HG03565 (cell line): Measurements from ENCODE around the gene SETD5.
A peak's percentile ranks its signal among the peaks of the same experiment; 100 is the strongest.

Experiments
- ATAC-seq: cut with Tn5 transposase; IDR thresholded peaks from one replicate; pipeline ENCODE4 v1.9.1; 2021; ENCODE audit warnings: mild to moderate bottlenecking, moderate library complexity; ENCODE audit not compliant: unreplicated experiment

Gene SETD5, protein sequence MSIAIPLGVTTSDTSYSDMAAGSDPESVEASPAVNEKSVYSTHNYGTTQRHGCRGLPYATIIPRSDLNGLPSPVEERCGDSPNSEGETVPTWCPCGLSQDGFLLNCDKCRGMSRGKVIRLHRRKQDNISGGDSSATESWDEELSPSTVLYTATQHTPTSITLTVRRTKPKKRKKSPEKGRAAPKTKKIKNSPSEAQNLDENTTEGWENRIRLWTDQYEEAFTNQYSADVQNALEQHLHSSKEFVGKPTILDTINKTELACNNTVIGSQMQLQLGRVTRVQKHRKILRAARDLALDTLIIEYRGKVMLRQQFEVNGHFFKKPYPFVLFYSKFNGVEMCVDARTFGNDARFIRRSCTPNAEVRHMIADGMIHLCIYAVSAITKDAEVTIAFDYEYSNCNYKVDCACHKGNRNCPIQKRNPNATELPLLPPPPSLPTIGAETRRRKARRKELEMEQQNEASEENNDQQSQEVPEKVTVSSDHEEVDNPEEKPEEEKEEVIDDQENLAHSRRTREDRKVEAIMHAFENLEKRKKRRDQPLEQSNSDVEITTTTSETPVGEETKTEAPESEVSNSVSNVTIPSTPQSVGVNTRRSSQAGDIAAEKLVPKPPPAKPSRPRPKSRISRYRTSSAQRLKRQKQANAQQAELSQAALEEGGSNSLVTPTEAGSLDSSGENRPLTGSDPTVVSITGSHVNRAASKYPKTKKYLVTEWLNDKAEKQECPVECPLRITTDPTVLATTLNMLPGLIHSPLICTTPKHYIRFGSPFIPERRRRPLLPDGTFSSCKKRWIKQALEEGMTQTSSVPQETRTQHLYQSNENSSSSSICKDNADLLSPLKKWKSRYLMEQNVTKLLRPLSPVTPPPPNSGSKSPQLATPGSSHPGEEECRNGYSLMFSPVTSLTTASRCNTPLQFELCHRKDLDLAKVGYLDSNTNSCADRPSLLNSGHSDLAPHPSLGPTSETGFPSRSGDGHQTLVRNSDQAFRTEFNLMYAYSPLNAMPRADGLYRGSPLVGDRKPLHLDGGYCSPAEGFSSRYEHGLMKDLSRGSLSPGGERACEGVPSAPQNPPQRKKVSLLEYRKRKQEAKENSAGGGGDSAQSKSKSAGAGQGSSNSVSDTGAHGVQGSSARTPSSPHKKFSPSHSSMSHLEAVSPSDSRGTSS (N-terminal part only)

DNA sequence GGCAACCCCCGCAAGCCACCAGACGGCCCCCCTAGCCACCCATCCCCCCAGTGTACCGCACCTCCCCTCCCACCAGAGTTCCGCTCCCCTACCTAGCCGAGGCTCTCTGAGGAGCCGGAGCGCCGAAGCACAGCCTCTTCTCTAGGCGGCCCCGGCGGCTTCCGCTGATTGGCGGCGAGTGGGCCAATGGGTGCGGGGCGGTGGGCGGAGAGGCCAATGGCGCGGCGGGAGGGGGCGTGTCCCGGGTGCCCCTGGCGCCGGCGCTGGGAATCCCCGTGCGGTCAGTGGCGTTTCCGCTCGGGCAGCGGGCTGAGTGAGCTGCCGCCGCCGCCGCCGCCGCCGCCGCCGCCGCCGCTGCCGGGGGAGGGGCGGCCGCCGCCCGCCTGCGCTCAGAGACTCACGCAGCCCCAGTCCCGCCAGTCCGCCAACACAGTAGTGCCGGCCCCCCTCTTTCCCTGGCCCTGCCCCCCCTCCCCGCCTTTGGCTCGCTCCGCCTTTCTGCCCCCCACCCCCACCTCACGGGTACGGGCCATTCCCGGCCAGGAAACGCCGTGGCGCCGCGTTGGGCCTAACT is at the start of gene SETD5:
Gene SETD5, plus strand, starts transcription at position 284 of the 574 bp plus-strand sequence. CDS start 31,324 bp downstream, outside the sequence.
- ATAC-seq = peak; percentile 32

DNA sequence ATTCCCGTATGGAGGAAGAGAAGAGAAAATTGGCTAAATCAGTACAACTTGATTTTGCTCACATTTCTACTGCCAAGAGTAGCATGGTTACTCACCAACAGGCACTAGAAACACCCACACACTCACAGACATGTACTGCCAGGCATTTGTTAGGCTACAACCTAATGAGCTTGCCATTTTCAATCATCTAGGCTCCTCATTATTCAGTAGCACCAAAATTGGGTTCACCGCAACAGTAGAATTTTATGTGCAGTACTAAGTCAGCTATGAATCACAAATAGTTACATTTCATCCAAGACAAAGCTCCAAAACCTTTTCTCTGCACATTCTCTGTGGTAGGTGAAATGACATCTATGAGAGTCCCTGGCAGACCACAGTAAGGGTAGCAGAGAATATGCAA is 49.5 kb upstream of the SETD5 start:
- ATAC-seq = no peak

DNA sequence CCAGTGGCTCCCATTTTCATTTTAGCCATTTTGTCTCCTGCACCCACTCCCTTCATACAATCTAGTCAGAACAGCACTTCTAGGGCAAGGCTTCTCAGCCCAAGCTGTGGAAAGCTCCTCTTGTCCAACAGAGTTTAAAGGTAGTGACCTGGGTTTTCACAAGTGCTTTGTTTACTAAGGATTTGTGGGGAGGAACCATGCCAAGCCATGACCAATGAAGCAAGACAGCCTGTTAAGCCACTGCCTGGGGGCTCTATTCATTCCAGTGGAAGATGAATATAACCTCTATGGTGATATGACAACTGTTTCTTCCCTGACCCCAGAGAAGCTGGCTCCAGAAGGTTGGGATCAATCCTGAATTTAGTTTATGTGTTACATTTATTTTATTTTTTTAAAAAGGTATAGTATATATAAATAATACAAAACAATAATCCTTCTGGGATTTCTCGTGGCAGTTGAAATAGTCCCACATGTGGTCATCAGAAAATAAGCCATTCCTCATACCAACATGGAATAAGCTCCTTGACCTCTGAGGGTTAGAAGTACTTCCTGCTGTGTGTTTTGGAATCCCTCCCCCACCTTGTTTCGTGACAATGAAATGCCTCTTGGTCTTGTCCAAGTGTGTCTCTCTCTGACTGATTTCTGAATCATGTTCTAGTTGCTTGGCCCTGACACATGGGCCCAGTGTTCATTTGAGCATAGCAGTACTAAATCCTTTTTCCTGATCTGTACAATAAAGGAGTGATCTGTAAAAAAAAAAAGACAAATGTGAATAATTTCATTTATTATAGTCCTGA is 47.9 kb upstream of the SETD5 start:
- no peak for ATAC-seq

DNA sequence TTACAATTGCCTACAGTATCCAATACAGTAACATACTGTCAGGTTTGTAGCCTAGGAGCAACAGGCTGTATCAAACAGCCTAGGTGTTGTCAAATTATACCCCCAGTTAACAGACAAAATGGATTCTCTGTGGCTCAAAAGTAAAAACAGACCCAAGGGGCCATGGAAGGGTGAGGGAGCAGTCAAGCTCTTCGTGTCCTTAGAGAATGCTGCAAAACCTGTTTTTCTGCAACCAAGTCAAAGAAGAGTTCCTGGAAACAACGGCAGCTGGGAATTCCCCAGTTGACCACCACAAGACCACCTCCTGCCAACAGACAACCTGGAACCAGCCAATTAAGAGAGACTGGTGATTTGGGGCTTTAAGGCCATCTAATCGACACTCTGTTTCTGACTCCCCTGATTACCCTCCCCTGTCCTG is 45.7 kb upstream of the SETD5 start:
- ATAC-seq = no peak

DNA sequence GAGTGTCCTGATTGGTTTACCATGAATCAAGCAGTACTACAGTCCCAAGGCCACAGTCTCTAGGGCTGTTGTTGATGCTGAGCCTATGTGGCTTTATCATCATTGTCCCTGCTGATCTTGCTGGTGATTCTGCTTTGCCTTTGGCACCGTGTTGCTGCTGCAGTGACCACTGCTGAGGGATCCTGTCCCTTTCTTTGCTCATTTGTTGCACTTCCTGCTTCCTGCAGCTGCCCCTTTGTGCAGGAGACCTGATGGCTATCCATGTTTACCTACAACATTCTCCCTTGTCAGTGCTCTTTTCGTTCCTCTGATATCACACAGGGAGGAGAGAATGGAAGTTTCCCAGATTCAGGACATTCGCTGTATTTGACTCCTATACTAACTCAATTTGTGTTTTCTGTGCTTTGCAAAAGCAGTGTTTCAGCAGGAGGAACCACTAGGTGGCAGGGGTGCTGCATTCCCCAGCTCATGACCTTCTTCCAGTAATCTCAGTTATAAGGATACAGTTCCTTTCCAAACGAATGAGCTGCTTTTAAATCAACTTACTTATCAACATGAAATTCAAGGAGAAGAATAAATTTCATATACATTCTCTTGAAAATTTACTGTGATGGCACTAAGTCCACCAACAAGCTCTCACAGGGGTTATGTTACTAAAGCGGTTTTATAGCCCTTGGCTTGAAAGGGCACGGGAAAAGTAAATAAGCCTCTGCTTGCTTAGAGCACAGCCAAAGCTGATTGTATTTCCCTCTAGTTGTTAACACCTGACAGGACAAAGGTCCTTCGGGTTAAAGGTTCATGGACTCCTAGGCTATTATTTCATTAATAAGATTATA is 44.3 kb upstream of the SETD5 start:
- peak; percentile 45 for ATAC-seq

DNA sequence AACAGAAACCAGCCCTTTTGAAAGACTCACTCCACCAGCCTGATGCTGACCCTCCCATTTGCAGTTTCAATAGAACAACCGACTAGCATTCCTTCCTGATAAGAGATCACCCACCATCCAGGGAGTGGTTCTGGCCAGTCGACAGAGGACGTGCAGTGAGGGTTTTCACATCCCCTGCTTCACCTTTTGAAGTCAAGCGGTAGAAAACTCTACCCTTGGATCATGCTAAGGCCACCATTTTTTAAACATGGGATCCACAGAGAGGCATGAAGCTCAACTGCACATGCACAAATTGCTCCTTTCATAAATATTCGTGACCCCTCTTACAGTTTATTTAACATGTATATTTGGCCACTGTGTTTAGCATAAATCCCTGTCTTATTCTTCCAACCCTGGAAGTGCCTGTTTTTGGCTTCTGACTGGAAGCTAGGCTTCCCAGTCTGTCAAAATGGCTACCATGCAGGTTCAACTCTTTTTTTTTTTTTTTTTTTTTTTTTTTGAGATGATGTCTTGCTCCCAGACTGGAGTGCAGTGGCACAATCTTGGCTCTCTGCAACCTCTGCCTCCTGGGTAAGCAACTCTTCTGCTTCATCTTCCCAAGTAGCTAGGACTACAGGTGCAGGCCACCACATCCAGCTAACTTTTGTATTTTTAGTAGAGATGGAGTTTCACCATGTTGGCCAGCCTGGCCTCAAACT is 35.6 kb upstream of the SETD5 start:
- no peak for ATAC-seq

DNA sequence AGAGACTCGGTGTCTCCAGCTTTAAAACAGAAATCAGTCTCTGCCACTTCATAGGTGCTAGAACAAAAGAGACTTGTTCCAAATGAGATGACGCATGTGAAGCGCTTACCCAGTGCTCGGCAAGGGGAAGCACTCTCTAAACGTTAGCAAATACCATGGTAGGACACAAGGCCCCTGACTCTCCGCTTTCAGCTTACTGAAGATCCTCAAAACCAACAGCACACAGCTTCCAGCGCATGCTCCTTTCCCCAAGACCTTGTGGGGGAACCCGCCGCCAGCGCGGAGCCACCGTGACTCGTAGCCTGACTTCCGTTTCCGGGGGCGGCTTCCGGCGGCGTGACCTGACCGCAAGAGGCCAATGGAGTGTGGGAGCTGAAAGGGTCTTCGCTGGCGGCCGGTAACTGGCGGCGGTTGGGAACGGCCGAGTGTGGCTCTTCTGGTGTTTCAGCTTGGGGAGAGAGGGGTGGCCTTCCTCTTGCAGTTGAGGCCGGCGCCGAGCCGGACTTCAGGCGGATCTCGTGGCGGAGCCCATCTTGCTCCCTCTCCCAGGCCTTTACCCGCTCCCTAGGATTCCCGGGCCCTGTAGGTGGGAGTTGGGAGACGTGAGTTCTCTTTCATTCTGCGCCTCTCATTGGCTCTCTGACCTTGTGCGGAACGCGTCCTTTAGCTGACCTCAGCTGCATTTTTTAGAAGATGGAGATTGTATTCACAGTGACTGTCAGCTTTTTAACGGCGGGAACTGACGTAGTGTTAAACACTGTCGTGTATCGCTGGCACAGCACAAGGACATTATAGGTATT is 34.5 kb upstream of the SETD5 start, which contains the start of gene THUMPD3:
Gene THUMPD3, plus strand, starts transcription at position 324 of the 800 bp plus-strand sequence. CDS start 2,015 bp downstream, outside the sequence.
- peak; percentile 92 for ATAC-seq

DNA sequence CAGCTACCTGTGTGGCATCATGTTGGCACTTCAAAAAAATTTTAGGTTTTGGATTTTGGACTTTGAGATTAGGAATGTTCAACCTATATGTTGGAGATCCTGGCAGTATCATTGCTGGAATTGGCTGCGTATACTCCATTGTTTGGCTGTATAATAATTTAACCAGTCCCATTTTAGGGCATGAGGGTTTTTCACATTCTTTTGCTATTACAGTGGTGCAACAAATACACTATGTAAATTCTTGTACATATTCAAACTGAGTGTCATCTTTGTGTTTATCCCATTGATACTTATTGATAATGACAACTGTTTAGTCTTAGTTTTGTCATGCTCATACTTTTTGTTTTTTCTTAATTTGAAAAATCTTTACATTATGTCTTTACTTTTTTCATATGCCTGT is 27.9 kb upstream of the SETD5 start:
- no peak for ATAC-seq

DNA sequence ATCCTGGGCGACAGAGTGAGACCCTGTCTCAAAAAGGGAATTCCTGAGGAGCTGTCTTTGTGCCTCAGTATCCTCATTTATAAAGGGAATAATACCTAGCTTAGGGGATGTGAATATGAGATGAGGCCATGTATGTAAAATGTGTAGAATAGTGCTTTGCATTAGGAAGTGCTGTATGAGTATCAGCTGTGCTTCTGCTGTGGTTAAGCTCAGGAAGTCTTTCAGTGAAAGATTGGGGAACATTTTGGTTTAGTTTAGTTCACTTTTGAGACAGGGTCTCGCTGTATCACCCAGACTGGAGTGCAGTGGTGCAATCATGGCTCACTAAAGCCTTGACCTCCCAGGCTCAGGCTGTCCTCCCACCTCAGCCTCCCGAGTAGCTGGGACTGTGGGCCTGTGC is 23.9 kb upstream of the SETD5 start:
- ATAC-seq = no peak

DNA sequence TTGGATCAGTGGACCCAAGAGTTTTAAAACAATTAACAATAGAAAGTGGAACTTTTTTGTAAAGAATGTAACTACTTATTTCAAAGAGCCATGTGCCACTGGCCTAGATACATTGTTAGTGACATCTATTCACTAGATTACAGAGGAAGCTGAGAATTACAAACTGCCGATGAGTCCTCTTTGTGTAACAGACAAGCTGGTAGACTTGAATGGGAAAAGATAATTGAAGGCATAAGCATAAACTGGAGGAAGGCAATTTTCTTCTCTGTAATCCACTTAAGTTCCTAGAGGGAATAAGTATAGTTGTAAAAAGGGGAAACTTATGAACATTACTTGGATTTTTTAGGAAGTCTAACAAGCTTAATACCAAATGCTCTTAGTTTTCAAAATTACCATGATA is 19.4 kb upstream of the SETD5 start:
- no peak for ATAC-seq

DNA sequence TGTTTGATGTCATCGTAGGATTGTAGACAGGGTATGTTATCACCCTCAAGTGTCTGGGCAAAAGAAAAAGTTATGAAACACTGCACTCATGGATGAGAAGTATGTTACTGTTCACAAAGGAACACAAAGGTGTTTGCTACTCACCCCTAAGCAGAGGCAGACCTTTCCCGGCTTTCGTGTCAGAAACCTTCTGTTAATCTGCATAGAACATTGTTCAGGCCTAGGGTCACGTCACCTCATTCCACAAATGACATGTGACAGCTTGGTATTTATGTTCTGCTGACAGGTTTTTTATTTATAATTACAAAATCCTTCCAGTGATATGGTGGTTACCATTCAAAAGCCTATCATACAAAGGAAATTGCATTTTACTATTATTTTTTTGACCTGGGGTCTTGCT is 18.1 kb upstream of the SETD5 start:
- ATAC-seq = no peak

DNA sequence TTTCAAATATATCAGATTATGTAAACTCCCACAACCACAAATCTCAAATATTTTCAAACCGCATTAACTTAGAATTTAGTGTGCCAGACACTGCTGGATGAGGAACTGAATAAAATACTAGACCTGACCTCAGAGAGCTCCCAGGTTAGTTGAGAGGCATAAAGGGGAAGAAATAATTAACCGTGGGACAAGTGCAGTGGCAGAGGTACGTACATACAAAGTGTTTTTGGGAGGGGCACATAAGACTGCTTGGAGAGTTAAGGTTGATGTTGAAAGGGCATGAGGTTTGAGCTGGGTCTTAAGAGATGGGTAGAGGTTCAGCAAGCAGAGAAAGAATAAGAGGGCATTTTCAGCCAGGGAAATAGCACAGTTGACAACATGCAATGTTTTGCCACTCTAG is 17.4 kb upstream of the SETD5 start:
- ATAC-seq = no peak

DNA sequence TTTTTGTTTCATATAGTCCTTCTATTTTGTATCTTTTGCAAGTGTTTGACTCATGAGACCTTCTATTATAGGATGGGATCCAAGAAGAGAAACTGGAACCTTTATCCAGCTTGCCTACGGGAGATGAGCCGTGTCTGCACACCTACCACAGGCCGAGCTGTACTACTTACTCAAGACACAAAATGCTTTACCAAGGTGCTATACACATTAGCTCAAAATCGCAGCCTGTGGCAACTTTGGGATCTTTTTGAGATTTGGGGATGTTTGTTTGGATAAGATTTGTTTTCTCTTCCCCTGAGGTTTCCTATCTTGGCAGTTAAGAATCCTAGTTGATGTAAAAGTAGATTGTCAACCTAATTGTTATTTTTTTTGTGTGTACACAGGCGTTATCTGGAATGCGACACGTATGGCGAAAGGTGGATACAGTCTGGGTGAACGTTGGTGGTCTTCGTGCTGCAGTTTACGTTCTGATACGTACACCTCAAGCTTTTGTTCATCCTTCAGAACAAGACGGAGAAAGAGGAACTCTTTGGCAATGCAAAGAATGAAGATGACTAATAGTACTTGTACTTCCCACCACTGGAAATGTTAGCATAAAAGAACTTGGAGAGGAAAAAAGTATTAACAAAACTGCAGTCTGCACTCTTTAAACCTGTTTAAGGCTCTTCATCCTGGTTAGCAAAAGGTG is 13.1 kb upstream of the SETD5 start:
- no peak for ATAC-seq

DNA sequence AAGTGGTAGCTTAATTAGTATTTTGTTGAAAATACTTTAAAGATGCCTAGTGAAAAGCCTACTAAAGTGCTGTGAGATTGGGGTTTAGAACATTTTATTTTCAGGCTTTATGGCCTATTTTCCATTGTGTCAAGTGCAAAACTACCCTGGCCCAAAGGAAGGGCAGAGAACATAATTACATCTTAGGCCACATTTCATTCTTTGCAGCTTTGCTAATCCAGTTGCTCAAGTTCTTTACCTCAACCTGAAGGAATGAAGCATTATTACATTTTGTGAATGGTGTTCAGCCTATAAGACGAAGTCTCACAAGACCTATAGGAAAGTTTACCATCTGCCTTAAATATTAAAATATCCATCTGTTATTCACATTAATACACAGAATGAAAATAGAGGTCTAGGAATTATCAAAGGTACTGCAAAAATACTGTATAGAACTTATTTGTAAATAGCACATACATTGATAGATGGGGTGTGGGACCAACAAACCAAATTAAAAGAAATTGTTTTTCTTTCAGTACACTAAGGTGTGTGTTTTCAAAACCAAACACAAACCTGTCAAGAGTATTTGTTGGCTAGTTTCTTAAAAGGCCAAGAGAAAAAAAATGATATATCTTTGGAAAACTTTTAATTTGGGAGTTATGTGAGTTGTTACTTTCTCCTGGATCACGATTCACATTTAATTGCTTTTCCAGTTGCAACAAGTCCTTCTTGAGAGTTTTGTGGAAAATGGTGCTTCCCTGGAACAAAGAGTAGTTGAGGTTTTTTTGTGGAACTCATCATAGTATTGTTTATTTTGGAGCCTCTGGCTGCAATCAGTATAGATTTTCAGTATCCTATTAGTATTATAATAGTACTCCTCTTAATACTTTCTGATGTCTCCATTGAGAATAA is 12.0 kb upstream of the SETD5 start:
- no peak for ATAC-seq

DNA sequence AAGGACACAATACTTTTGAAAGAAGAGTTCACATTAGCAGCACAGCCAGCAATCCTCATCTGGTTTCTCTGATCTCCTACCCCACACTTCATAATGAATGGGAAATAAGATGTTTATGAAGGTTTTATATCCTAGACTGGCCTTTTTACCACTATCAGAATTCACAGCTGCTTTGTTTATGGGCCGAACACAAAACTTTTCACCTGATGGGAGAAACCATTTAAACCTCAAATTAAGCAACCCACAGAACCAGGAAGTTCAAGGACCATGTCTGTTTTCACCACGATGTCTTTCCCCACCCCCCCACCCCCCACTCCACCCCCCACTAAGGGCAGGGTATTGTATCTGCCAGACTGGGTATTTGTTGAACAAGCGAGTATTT is 11.3 kb upstream of the SETD5 start:
- ATAC-seq = no peak
